Stimulated activated CD4-positive, alpha-beta T cell treated with anti-CD3 and anti-CD28 coated beads, Interleukin-4, amount 100 ng/mL, for 24 hours (primary cell): Measurements from ENCODE around the gene MANF.

Experiments
- DNase-seq: peaks from one replicate; pipeline ENCODE4 v3.0.0-alpha.2; 2020

Gene MANF

DNA sequence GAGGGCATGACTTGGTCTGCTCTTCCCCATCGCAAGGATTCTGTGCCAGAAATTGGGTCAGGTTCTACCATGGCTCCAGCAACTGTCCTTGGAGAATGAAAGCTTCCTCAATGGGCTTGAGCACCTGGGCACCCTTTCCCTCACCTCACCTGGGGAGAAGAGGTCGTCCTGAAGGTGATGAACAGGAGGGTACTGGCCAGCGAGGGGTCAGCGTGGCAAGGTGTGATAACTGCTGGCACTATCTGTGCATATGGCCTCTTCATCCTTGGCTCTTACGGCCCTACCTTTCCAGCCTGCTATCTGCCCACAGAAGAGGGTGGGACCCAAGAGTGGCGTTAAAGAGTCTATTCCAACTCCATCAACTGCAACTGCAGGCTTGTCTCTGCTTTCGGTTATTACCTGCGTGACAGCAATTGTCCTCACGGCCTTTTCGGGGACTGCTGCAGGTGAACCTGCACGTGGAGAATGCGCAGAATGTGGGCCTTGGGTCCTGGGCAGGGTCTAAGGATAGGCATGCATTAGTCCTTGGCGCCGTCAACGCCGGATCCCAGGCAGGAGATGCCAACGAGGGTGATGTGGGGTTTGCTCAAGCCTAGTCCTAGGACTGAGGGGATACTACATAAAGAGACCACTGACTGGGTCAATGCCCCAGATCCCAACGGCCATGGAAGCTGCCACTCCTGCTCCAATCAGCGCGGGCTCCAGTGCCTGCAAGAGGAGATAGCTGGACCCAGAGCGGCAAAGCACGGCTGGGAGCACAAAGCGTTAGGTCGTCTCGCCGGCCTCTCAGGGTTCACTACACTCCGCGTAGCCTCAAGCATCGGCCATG lies 5.4 kb downstream of the MANF start:
- no peak for DNase-seq

DNA sequence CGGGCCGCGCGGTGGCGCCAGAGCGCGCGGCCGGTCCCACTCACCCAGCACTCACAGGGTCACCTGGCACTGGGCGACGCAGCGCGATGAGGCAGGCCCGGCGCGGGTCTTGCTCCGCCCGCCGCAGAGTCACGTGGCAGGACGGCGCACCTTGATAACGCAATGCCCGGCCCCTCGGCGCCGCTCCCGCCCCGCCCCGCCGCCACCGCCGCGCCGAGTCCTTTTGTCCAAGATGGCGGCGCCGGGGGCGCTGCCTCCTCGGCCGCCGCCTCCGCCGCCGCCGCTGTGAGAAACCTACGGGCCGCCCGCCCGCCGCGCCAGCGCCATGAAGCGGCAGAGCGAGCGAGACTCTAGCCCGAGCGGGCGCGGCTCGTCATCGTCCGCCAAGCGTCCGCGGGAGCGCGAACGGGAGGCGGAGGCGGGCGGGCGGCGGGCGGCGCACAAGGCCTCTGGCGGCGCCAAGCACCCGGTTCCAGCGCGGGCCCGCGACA lies 6.0 kb downstream of the MANF start, which contains the start of gene RBM15B:
Gene RBM15B (plus strand): TSS at position 211 of the 491 bp plus-strand sequence. CDS start 115 bp downstream, at position 326.
- peak; percentile 97 for DNase-seq

DNA sequence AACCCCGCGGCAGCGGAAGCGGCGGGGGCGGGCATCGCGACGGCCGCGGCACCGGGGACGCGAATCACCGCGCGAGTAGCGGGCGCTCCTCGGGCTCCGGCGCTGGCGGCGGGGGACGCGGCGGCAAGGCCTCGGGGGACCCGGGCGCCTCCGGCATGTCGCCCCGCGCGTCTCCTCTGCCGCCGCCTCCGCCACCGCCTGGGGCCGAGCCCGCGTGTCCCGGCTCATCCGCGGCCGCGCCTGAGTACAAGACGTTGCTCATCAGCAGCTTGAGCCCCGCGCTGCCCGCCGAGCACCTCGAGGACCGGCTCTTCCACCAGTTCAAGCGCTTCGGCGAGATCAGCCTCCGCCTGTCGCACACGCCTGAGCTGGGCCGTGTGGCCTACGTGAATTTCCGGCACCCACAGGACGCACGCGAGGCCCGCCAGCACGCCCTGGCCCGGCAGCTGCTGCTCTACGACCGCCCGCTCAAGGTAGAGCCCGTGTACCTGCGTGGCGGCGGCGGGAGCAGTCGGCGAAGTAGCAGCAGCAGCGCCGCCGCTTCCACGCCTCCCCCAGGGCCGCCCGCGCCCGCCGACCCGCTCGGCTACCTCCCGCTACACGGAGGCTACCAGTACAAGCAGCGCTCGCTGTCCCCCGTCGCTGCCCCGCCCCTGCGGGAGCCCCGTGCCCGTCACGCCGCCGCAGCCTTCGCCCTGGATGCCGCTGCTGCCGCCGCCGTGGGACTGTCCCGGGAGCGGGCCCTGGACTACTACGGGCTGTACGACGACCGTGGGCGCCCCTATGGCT lies 6.7 kb downstream of the MANF start:
- peak; percentile 46 for DNase-seq

DNA sequence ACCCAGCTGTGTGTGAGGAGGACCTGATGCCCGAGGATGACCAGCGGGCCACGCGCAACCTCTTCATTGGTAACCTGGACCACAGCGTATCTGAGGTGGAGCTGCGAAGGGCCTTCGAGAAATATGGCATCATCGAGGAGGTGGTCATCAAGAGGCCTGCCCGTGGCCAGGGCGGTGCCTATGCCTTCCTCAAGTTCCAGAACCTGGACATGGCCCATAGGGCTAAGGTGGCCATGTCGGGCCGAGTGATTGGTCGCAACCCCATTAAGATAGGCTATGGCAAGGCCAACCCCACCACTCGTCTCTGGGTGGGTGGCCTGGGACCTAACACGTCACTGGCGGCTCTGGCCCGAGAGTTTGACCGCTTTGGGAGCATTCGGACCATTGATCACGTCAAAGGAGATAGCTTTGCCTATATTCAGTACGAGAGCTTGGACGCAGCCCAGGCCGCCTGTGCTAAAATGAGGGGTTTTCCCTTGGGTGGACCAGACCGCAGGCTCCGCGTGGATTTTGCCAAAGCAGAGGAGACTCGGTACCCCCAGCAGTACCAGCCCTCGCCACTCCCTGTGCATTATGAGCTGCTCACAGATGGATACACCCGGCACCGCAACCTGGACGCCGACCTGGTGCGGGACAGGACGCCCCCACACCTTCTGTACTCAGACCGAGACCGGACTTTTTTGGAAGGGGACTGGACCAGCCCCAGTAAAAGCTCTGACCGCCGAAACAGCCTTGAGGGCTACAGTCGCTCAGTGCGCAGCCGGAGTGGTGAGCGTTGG lies 7.5 kb downstream of the MANF start:
- DNase-seq = no peak

DNA sequence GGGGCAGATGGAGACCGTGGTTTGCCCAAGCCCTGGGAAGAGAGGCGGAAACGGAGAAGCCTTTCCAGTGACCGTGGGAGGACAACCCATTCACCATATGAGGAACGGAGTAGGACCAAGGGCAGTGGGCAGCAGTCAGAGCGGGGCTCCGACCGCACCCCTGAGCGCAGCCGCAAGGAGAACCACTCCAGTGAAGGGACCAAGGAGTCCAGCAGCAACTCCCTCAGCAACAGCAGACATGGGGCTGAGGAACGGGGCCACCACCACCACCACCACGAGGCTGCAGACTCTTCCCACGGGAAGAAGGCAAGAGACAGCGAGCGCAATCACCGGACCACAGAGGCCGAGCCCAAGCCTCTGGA lies 8.0 kb downstream of the MANF start:
- no peak for DNase-seq

DNA sequence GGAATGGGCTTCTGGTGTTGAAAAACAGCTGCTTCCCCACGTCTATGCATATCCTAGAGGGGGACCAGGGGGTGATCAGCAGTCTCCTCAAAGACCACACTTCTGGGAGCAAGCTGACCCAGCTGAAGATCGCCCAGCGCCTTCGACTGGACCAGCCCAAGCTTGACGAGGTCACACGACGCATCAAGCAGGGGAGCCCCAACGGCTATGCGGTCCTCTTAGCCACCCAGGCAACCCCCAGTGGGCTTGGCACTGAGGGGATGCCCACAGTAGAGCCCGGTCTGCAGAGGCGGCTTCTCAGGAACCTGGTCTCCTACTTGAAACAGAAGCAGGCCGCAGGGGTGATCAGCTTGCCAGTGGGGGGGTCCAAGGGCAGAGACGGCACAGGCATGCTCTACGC lies 8.5 kb downstream of the MANF start:
- DNase-seq = no peak

DNA sequence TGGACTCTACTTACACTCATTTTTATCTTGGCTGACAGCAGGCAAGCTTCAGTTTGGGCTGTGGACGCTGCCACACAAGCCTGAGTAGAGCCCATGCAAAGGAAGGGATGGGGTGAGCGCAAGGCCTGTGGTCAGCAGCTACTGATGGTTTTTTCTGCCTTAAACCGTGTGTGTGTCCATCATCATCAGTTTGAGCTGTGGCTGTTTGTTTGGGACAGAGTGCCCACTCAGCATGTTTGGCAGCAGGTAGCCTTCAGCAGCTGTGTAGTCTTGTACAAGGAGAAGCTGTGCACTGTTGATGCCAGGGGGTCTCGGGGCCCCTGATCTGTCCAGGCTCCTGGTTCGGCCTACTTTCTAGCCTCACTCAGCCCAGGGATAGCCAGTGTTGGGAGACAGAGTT lies 9.4 kb downstream of the MANF start:
- no peak for DNase-seq

DNA sequence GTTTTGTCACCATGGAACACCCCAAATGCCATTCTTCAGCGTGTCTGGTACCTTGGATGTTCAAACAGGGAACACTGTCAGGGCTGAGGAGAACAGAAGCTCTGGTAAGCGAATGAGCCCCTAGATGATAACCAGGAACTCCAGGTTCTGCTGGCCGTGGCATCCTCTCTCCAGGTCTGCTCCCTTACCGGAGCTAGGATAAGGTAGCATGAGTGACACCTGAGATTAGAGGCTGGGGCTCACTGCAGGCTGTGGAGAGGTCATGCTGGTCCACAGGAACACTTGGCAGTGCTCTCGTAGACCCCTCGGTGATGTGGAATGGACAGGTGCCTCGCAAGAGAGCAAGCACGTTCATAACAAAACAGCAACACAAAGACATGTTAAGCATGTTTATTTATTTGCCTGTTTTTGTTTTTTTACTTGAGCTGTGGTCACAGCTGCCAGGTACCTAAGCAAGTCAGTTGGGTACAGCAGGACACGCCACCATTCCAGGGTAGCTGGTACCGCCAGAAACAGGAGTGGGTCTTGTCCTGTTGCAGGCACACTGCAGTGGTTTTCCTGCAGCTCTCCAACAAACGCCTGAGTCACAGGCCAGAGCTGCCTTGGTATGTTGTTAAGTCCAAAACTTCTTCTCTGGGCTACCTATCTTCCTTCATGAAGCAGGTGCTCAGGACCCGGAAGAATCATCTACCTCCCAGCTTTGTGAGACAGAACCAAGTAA lies 10.6 kb downstream of the MANF start:
- no peak for DNase-seq

DNA sequence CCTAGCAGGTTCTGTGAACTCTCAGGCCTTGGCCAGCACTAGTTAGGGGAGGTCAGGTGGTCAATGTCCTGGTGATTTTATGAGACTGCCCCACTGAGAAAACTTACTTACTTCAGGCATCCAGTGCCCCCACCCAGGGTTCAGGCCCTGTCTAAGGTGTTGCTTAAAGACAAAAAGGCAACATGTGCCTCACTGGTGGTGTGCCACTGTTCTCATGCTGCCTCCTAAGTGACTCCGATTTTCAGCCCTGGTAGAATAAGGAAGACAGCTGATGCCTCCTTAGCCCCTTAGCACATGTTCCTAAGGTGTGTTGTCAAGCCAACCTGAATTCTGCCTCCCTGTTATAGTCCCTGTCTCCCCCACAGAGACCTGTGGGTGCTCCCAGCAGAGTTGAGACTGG lies 11.3 kb downstream of the MANF start:
- DNase-seq = no peak

DNA sequence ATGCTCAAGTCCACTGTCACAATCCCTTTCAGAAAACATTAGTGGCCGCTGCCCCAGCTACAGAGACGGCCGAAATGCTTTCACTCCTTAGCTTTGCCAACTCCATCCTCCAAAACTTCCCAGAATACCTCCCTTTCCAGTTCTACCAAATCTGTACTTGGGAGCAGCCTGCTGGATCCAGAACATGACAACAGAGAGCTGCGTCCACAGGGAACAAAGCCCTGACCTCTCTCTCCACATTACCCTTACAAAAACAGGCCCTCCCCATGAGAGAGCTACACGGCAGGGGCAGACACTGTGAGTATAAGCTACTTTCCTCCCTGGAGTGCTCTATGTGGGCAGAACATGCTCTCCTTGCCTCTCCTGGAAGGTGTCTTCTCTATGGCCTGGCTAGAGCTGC lies 12.3 kb downstream of the MANF start:
- no peak for DNase-seq

DNA sequence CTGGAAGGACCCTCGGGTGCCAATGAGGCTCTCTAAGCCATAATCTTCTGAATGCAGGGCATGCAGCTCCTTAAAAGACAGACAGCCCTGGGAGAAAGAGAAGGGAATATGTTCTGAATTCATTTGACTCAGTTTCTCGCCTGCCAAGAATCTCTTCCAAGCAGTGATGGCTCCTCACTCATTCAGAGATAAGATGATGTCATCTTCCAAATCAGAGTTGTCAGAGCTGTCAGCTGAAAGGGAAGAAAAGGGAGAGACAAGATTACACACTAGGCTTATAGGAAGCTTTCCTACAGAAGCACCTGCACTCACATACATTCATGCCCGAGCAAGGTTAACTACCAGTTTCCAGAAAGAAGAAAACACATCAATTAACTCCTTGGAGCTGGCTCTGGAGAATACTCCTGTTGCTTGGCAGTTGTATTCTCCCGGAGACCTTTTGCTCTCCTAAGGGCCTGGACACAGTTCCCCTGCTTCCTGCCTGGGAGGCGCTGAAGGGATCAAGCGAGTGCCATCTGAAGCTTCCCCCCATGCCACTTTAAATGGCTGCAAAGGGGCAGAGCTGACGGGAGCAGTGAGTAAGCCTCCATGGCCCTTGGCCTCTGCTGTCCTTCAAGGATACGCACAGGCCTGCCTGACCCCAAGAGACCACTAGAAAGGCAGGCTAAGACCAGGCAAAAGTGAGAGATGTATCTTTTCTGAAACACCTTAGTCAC lies 13.7 kb downstream of the MANF start:
- no peak for DNase-seq

DNA sequence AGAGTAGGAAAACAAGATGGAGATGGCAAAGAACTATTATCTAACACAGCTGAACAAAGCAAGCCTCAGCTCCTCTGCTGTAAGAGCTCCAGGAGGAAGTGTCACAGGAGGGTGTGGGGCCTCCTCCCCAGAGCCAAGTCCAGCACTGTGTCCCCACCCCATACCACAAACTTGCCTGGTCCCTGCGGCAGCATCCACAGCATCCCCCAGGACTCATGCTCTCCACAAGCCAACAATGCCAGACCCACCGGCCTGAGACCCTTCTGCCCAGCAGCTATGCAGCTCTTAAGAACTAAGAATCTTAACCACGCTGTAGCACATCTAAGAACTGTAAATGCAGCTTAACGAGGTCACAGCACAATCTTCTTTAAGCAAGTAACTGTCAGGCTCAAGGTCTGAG lies 15.1 kb downstream of the MANF start:
- no peak for DNase-seq

DNA sequence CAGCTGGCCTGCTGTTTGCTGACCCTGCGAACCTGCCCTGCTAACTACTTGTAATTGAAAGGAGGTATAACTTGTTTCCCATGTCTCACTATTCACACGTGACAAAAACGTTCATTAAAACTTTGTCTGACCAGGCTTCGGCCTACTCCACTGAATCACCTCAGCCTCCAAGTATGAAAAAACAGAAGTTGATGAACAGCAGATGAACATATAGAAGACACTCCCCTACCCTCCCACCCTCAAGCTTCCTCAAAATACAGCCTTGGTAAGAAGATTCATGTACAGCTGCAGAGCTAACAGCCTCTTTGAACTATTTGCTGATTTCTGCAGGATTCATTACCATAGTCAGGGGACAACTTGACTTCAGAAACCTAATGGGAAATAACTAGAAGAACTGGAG lies 16.6 kb downstream of the MANF start:
- DNase-seq = no peak

DNA sequence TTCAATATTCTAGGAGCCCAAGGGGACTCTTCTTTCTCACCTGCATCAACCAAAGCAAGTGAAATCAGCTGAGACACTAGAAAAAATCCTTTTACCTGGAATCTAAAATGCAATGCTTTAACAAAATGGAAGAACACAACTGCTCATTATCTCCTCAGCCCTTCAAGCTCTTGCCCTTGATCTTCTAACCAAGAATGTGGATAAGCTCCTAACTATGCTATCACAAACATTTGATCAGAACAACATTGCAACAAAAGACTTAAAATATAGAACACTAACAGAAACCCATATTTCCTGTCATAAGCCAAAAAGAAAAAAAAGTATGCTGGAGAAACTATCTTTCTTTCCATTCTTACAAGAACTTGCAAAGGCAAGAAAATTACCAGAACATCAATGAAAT lies 18.6 kb downstream of the MANF start:
- DNase-seq = no peak

DNA sequence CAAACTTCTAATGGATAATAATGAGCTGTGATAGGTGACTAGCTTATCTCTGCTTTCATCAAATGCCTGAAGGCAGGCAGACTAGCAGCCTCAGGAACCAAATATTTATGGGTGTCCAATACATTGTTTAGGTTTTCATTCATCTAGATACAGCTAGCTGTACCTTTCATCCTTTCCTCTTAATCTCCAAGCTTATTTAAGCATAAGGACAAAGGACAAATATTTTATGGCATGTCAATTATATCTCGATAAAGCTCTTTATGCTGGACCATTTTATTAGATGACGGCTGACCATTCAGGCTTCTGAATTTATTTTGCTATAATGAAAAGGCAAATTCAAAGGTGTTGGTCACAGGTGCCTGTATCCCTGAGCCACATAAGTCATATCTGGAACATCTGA lies 22.9 kb downstream of the MANF start:
- no peak for DNase-seq

DNA sequence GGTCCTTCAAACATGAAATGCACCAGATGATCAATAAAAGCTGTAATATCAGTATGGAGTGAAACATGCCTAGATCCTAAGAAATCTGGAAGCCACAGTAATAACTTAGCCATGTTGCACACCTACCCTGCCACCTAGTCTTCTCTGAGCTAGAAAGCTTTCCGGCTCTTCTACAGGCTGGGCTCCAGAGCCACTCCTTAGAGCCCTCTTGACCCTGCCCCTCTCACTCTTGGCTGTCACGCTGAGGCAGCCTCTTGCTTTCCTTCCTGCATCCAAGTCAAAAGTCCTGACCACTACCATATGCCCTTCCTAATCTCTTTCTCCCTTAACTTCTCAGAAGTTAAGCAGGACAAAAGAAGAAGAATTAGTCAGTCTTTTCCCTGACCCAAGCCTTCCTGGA lies 23.7 kb downstream of the MANF start:
- no peak for DNase-seq

DNA sequence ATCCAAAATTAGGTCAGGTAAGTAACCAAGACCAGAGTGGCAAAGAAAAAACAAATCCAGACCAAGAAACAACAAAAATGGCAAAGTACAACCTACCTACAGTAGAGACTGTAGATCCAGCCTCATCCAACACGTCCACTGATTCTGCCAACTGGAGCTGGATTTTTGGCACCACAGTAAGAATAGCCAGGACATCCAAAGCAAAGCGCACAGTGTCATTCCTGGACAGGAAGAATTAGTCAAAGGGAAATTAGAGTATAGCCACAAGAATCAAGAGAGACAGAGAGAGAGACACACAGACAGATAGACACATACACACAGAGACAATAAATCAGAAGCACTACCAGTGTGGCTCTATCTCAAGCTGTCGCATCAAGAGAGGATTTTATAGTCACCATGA lies 37.1 kb downstream of the MANF start:
- DNase-seq = no peak

DNA sequence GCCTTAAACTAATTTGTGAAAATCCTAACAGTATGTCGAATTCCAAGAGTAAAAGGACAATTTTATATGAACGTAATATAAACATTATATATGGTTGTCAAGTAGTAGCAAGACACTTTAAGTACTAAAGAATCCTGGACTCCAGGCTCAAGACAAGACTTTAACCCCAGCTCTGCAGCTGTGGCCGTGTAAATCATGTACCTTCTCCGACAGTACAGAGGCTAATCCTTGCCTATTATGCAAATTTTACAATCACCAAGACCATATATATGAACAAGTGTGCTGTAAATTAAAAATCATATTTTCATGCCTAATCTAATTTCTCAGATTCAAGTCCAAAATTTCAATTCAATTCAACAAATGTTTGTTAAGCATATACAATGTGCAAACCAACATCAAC lies 41.8 kb downstream of the MANF start:
- no peak for DNase-seq

DNA sequence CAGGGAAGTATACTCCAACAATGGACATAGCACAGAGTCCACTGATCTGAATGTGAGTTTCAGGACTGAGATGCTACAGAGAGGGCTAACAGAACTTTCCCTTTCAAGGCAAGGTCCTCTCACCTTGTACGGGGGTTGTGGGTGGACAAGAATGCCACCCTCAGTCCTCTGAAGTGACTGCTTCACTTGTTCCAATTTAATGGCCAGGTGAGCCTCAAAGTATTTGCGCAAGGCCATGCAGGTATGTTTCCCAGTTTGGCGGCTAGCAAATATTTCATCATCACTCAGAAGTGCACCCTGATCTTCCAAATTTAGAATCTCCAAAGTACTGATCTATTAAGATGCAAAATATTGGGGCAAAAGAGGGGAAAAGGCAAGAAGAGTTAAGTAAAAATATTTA lies 44.0 kb downstream of the MANF start:
- DNase-seq = no peak

DNA sequence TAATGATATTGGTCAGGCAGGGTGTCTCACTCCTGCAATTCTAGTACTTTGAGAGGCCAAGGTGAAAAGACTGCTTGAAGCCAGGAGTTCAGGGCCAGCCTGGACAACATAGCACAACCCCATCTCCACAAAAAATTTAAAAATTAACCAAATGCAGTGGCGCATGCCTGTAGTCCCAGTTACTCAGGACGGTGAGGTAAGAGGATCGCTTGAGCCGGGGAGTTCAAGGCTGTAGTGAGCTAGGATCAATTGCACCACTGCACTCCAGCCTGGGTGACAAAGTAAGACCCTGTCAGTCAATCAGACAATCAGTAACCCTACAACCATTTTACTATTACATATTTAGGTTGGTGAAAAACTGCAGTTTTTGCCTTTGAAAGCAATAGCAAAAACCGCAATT lies 49.0 kb downstream of the MANF start:
- DNase-seq = no peak

DNA sequence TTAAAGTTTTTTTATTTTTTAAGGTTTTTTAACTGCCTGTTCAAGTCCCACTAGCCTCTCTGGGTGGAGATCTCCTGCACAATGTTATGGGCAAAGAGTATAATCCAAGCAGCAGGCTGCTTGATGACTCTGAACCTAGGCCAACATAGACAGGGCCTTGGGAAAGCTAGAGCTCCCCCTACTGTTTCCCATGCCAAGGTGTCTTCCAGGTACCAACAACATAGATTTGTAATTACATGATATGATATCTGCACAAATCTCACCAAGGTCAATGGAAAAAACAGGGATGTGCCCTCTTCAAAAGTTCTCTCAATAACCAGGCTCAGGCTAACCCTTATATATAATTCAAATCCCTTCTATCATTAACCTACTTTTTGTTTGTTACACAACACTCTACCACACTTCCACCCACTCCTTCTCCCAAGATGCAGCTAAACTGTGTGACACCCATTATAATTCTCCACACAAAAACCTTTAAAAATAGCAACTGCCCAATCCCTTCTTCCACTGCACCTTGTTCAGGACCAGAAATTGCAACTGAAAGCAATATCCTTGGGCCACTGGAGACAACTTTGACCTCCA lies 49.7 kb downstream of the MANF start:
- peak; percentile 51 for DNase-seq
